Fibroblast of villous mesenchyme (primary cell): ENCODE measurements around the gene G3BP1. TPM values are rescaled to one million over a fixed set of nuclear protein-coding genes. Genes with fewer than 3 reads are reported as not detected.

Source experiments
- DNase-seq: peaks from one replicate; pipeline ENCODE4 v3.0.0-alpha.2; 2010; ENCODE audit warnings: low read depth
- H3K4me3 ChIP-seq: 2 replicates; pipeline ENCODE4 v1.5.1; 2011; ENCODE audit warnings: low read depth, mild to moderate bottlenecking, low read length
- total RNA-seq: library from RNA; depleted of rRNA; stranded (reverse); fragments of >200 nt; gene quantifications from 2 replicates; pipeline ENCODE4 v1.2.3, GENCODE V29; 2012
- TF ChIP-seq, protein P1 (sequence below): IDR thresholded peaks from 2 replicates; pipeline ENCODE4 v1.5.1; 2012; ENCODE audit warnings: low read depth, mild to moderate bottlenecking, low read length; ENCODE audit not compliant: insufficient read depth

The G3BP1 gene
- total RNA-seq, 1 donor: 244 TPM

DNA sequence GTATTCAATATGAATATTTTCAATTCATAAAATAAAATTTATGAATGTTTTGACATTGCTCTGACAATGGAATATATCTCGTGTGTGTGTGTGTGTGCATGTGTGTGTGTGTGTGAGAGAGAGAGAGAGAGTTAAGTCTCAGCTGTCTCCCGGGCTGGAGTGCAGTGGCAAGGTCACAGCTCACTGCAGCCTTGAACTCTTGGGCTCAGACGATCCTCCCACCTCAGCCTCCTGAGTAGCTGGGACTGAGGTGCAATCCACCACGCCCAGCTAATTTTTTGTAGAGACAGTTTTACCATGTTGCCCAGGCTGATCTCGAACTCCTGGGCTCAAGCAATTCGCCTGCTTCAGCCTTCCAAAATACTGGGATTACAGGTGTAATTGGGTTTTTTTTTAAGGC, 16.1 kb downstream of the G3BP1 start:
- TF ChIP-seq, protein P1, sequence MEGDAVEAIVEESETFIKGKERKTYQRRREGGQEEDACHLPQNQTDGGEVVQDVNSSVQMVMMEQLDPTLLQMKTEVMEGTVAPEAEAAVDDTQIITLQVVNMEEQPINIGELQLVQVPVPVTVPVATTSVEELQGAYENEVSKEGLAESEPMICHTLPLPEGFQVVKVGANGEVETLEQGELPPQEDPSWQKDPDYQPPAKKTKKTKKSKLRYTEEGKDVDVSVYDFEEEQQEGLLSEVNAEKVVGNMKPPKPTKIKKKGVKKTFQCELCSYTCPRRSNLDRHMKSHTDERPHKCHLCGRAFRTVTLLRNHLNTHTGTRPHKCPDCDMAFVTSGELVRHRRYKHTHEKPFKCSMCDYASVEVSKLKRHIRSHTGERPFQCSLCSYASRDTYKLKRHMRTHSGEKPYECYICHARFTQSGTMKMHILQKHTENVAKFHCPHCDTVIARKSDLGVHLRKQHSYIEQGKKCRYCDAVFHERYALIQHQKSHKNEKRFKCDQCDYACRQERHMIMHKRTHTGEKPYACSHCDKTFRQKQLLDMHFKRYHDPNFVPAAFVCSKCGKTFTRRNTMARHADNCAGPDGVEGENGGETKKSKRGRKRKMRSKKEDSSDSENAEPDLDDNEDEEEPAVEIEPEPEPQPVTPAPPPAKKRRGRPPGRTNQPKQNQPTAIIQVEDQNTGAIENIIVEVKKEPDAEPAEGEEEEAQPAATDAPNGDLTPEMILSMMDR: no peak
- no peak for DNase-seq
- no peak overlapping the region for H3K4me3 ChIP-seq

DNA sequence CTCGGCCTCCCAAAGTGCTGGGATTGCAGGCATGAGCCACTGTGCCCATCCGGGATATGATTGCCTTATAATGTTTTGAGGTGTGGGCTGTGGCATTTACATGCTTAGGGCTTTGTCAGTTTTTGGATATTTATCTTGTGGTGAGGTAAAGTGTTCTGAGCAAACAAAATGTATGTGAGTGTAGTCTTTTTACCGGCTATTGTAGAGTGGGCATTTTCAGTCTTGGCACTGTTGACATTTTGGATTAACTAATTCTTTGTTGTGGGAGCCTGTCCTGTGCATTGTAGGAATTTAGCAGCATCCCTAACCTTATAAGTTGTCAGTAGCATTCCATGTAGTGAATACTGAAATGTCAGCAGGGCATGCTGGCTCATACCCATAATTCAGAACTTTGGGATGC, 21.6 kb downstream of the G3BP1 start:
- no peak overlapping the region for H3K4me3 ChIP-seq
- no peak for DNase-seq
- TF ChIP-seq, protein P1: no peak

DNA sequence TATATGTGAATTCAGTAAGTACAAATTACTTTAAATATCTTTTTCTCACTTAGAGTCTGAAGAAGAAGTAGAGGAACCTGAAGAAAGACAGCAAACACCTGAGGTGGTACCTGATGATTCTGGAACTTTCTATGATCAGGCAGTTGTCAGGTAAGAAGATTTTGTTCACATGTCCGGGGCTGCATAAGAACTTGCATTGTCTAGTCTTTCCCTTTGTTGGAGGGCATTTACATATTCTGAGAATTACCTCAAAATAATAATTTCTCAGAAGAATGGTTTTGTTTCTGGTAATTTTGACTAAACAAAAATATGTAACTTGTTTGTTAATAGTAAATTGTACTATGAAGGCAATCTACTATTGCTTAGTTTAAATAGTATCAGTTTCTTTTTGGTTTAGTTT, 23.7 kb downstream of the G3BP1 start:
- DNase-seq: no peak
- no peak overlapping the region for H3K4me3 ChIP-seq
- TF ChIP-seq, protein P1: no peak

DNA sequence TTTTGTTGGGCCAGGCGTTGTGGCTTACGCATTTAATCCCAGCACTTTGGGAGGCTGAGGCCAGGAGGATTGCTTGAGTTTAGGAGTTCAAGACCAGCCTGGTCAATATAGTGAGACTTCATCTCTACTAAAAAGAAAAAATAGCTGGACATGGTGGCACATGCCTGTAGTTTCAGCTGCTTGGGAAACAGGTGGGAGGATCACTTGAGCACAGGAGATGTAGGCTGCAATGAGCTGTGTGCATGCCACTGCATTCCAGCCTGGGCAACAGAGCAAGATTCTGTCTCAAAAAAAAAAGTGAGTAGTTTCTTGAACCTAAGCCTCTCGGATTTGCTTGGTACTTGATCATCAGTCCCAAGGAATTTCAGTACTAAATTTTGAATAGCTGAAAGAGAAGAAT, 26.9 kb downstream of the G3BP1 start:
- no peak overlapping the region for H3K4me3 ChIP-seq
- TF ChIP-seq, protein P1: no peak
- DNase-seq: no peak

DNA sequence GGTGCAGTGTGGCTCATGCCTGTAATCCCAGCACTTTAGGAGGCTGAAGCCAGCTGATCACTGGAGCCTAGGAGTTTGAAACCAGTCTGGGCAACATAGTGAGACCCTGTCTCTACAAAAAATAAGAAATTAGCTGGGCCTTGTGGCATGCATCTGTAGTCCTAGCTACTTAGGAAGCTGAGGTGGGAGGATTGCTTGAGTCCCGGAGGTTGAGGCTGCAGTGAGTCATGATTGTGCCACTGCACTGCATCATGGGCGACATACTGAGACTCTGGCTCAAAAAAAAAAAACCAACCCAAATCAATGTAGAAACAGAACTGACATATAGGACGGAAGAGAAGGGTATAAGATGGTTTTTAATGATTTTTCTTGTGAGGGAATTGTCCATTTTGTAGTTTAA, 27.7 kb downstream of the G3BP1 start:
- TF ChIP-seq, protein P1: no peak
- no peak for DNase-seq
- H3K4me3 ChIP-seq: no peak overlapping the region

DNA sequence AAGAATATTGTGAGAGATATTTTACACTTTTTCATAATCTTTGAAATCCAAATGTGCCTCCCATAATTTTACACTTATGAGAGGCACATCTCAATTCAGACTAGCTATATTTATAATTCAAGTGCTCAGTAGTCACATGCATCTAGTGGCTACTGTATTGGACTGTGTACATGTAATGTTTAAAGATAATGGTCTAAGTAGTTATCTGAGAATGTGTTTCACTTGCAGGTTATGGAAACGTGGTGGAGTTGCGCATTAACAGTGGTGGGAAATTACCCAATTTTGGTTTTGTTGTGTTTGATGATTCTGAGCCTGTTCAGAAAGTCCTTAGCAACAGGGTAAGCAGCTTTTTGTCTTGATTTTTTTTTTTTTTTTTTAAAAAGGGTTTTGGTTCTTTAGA, 28.8 kb downstream of the G3BP1 start:
- TF ChIP-seq, protein P1: no peak
- peak; percentile 22 for DNase-seq
- H3K4me3 ChIP-seq: no peak overlapping the region

DNA sequence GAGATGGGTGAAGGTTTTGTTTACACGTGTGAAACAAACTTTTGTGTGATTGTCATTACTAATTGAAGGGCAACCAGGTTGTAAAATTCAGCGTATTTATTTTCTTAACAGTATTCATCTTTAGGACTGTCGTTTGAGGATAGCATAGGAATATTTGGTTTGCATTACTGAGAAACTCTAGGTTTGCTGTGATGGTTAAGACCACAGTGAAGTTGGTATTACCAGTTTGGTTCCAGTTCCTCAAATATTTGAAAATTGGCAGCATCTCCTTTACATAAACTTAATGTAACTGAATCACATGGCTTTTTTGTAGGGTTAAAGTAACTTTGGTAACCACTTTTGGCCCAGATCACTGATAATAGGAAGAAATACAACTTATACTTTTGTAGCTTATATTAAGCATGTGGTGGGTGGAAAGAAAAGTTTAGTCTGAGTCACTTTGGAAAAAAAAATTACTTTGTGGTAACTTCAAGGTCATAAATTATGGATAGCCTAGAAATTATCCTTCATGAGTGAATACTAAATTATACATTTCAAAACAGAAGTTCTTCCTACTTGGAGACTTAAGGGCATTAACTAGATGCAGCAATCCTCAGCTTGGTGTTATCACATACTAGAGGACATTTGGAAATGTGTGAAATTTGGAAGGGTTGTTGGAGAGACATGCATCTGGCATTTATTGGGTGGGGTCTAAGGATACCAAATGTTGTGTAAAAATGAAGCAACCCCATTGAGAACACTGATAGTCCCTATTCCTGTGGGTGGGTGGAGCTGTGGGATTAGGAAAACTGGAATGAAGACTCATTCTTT, 33.9 kb downstream of the G3BP1 start:
- H3K4me3 ChIP-seq: no peak overlapping the region
- DNase-seq: peak; percentile 95
- TF ChIP-seq, protein P1: no peak
